Calu3 (cell line): ENCODE results near the gene CACNA1D. TPM values are rescaled to one million over a fixed set of nuclear protein-coding genes. Genes with fewer than 3 reads are reported as not detected.

Source experiments
- BruUV-seq: library from RNA; stranded (reverse); fragments of 400-500 nt; replicated peaks from 2 replicates; lab custom pipeline; 2021; lab: Mats Ljungman, UMichigan
- CTCF ChIA-PET: fragments of 300-600 bp; sonication (Branson Sonifier 250); formaldehyde crosslinking; loops from one replicate; lab custom pipeline; 2022; ENCODE audit warnings: antibody characterized with exemption; lab: Charles Lee
- DNase-seq: peaks from one replicate; pipeline ENCODE4 v3.0.0; 2022
- H3K27ac Mint-ChIP-seq: one replicate; pipeline ENCODE4 v1.8.0; 2022; ENCODE audit warnings: mixed read lengths; ENCODE audit not compliant: unreplicated experiment
- H3K27me3 Mint-ChIP-seq: one replicate; pipeline ENCODE4 v1.8.0; 2022; ENCODE audit warnings: mixed read lengths; ENCODE audit not compliant: unreplicated experiment
- H3K36me3 Mint-ChIP-seq: one replicate; pipeline ENCODE4 v1.8.0; 2022; ENCODE audit warnings: mild to moderate bottlenecking, moderate library complexity, mixed read lengths; ENCODE audit not compliant: insufficient read depth, unreplicated experiment
- H3K4me1 Mint-ChIP-seq: one replicate; pipeline ENCODE4 v1.8.0; 2022; ENCODE audit warnings: mild to moderate bottlenecking, low read depth, mixed read lengths; ENCODE audit not compliant: unreplicated experiment
- H3K4me3 Mint-ChIP-seq: one replicate; pipeline ENCODE4 v1.8.0; 2022; ENCODE audit warnings: mild to moderate bottlenecking, low read depth, moderate library complexity, mixed read lengths; ENCODE audit not compliant: unreplicated experiment
- H3K9me3 Mint-ChIP-seq: one replicate; pipeline ENCODE4 v1.8.0; 2022; ENCODE audit warnings: low read depth, mixed read lengths; ENCODE audit not compliant: unreplicated experiment
- CTCF ChIP-seq: fragments of 200-600 bp; IDR thresholded peaks from one replicate; pipeline ENCODE4 v1.8.0; 2022; ENCODE audit warnings: antibody characterized with exemption; ENCODE audit not compliant: unreplicated experiment
- intact Hi-C: fragments of 100-400 bp; cut with micrococcal nuclease; formaldehyde crosslinking; loops from one replicate; pipeline ENCODE4 v1.10.0; 2022; ENCODE audit not compliant: unreplicated experiment
- total RNA-seq: library from RNA; stranded (reverse); gene quantifications from 2 replicates; pipeline ENCODE4 v1.2.3, GENCODE V29; 2022

CACNA1D gene
- total RNA-seq, 1 experiment from 2014 or later: 48.3 TPM

- TF ChIP-seq CTCF: no peak
- intact Hi-C loops: no loop called here
- H3K4me1 Mint-ChIP-seq: no peaks in the 10 kb centered on the region
These were observed 296.1 kb downstream of the CACNA1D start for GRCh38 chr3:53790470-53790869.

GRCh38 chr3:53791317-53791716 is 296.9 kb downstream of the CACNA1D start:
- TF ChIP-seq CTCF: no peak
- Mint-ChIP-seq H3K36me3 (peaks cover 3% of the 10 kb centered on the region), H3K4me1 (no peaks in the 10 kb centered on the region), H3K27ac (no peak overlapping the region), H3K4me3 (no peak overlapping the region), H3K9me3 (no peaks in the 10 kb centered on the region), H3K27me3 (no peaks in the 10 kb centered on the region)
- CTCF ChIA-PET: no interaction called here
- no peak for DNase-seq
- BruUV-seq: no TSS peak
- intact Hi-C loops: no loop called here

More at GRCh38 chr3:53790470-53790869, 296.1 kb downstream of the CACNA1D start:
- no peak overlapping the region for H3K4me3 Mint-ChIP-seq
- no peaks in the 10 kb centered on the region for H3K27me3 Mint-ChIP-seq
- no peaks in the 10 kb centered on the region for H3K9me3 Mint-ChIP-seq
- H3K36me3 Mint-ChIP-seq: no peaks in the 10 kb centered on the region
- H3K27ac Mint-ChIP-seq: no peak overlapping the region
- DNase-seq: no peak
- CTCF ChIA-PET: no interaction called here
- no TSS peak for BruUV-seq

GRCh38 chr3:53792866-53793265 is 298.5 kb downstream of the CACNA1D start:
- no peak for DNase-seq
- intact Hi-C loops: no loop called here
- no peaks in the 10 kb centered on the region for H3K27me3 Mint-ChIP-seq
- no peak for TF ChIP-seq CTCF
- peaks cover 5% of the 10 kb centered on the region for H3K36me3 Mint-ChIP-seq
- CTCF ChIA-PET: no interaction called here
- no TSS peak for BruUV-seq
- H3K4me1 Mint-ChIP-seq: no peaks in the 10 kb centered on the region
- no peak overlapping the region for H3K27ac Mint-ChIP-seq
- H3K4me3 Mint-ChIP-seq: no peak overlapping the region
- H3K9me3 Mint-ChIP-seq: no peaks in the 10 kb centered on the region

- H3K27me3 Mint-ChIP-seq: no peaks in the 10 kb centered on the region
- intact Hi-C loops: no loop called here
- no peaks in the 10 kb centered on the region for H3K9me3 Mint-ChIP-seq
- BruUV-seq: no TSS peak
- no peak overlapping the region for H3K27ac Mint-ChIP-seq
- no peaks in the 10 kb centered on the region for H3K4me1 Mint-ChIP-seq
- CTCF ChIA-PET: interaction anchor here (1.4 kb wide), 1 partner anchor 14 kb away, joined by 3 read pairs; no protein-coding TSS in a partner anchor
- no peak for DNase-seq
- peaks cover 5% of the 10 kb centered on the region for H3K36me3 Mint-ChIP-seq
- no peak for TF ChIP-seq CTCF
- no peak overlapping the region for H3K4me3 Mint-ChIP-seq
These were observed 300.2 kb downstream of the CACNA1D start for GRCh38 chr3:53794597-53794996.
